IPS DF 4.7 (cell line): ENCODE measurements around the gene MBOAT1.
A peak's percentile ranks its signal among the peaks of the same experiment; 100 is the strongest.

Experiments used
- DNase-seq: peaks from one replicate; pipeline ENCODE4 v3.0.0-alpha.2; 2013; ENCODE audit warnings: low spot score; ENCODE audit errors: extremely low read depth

Gene MBOAT1

DNA sequence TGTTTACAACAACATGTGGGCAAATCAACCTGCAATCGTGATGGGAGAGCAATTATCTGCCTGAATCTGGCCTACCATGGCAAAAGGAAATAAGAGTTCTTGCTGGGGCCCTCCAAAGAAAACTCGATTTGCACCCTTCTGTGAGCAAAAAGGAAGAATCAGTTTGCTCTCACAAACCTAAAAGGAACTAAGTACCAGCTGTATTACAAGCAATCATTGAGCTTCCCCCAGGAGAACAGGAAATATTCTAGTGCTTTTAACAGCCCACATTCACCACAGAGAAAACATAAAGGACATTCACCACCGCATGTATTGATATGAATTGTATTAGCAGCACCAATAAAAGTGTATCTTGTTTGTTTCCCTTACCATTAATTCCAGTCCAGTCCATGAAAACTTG, 75.0 kb downstream of the MBOAT1 start:
- no peak for DNase-seq

DNA sequence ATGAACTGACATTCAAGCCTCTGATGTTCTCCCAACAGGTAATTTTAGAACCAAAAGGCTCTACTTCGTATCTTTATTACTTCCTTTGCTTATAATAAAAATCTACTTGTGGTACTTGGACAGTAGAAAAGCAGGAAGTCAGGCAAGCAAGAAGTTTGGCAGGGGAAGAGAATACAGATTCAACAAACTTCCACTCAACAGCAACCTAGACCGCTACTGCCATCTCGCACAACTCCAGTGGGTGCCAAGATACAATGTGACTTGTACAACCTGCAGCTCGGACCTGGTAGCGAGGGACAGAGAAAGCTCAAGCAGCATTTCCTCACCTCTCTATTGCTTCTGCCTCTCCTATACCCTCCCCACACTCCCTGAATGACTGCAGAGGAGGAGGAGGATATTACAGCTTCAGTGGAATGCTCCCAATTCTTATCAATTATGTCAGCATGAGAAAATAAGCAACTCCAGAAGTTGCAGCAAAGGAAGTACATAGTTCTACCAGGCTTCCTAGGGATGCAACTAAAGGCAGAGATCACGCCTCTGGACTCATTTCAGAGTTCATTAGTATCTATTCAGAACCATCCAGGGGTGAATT, 76.5 kb downstream of the MBOAT1 start:
- DNase-seq = no peak

- no peak for DNase-seq
Observed at GRCh38 chr6:20134613-20135012, 77.7 kb downstream of the MBOAT1 start.

GRCh38 chr6:20129290-20130088, 82.8 kb downstream of the MBOAT1 start:
- DNase-seq = no peak

DNA sequence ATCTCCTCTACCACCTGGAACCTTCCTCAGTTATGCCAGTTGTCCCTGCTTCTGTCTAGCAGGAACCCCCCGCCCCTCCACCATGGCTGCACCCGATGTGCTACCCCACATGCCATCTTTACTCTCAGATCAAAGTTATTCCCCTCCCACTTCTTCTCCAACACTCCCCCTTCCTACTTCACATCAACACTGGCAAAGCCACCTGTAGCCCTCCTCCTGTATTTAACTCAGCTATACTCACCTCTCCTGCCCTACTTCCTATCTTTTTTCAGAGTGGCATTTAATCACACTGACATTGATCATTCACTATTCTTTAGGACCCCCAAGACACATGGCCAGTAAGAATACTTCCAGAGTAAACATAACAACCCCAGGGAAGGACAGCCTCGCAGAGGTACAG, 84.3 kb downstream of the MBOAT1 start:
- DNase-seq = no peak

- peak; percentile 41 for DNase-seq
Observed at GRCh38 chr6:20126789-20127653, 85.2 kb downstream of the MBOAT1 start.

DNA sequence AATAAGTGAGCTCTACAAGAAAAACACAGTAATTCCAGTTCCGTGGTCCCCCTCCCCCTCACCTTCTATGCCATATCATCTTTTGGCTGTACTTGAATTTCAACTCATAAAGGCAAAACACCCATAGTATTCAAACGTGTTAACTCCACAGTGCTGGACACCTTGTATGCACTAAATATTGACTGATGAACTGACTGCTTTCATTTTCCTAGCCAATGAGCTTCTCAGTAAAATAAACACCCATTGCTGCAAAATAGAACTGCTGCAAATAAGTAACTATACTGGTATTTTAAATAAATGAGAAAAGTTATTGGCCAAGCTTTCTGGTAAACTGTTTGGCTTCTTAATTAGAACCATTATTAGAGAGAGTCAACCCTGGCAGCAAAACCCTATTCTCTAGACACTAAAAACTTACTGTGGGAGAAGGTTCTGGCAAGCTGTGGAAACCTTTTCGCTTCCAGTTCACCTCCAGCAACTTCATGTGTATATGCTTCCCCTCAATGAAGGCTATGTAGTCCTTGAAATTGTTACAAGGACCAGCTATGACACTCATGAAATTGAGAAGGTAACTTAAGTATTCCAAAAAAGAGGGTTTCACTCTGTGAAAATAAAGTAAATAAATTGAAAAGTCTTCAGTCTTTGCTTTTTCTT, 86.0 kb downstream of the MBOAT1 start:
- DNase-seq = no peak

GRCh38 chr6:20124545-20124944, 87.7 kb downstream of the MBOAT1 start:
- no peak for DNase-seq

- no peak for DNase-seq
Observed at GRCh38 chr6:20119485-20119884, 92.8 kb downstream of the MBOAT1 start.

- DNase-seq = no peak
Observed at GRCh38 chr6:20118892-20119291, 93.4 kb downstream of the MBOAT1 start.

DNA sequence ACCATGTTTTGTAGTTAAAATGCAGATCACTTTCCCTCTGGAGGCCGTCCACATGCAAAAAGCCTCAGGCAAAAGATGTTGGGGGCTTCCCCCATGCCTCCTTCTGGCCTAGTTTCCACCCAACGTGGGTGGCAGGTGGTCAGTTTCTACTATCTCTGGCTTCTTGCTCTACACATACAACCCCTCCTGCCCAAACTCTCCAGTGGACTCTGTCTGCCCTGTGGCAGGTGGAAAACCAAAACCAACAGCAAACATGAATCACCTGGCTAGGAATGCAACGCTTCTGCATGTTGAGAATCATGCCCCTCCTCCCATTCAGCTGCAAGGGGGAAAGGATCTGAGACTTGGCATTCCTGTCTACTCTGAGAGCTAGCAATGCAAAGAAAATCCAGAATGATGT, 94.8 kb downstream of the MBOAT1 start:
- no peak for DNase-seq

GRCh38 chr6:20116792-20117191, 95.5 kb downstream of the MBOAT1 start:
- DNase-seq = no peak

DNA sequence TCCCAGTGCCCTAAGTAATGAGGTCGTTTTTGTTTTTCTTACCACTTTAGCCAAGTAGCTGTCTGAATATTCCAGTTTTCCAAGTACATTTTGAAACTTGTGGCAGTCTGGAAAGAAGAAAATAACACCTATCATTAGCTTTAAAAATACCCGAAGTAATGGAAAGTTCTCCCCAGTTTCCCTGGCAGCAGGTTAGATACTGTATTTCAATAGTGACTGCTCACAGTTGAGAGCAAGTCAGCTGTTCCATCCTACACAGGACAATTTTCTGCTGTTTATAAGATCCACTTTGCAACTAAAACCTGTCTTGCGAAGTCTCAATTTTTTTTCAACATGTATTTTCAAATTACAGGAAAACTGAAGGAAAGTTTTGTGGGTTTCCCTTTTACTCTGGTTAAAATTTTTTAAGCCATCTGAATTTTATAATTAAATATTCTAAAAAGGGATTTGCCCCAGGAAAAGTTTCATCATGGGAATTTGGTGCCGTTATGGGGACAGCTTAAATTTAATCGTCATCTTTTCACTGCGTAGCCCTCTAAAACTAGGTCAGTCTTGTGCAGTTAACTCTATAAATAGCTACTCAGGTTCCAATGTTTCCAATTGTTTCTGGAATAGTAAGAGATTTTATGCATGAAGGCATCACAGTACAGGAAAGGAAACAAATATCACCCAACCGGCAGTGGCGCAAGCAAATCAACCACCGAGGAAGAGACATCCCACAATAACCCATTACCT, 96.9 kb downstream of the MBOAT1 start:
- no peak for DNase-seq

- no peak for DNase-seq
Observed at GRCh38 chr6:20113649-20114224, 98.5 kb downstream of the MBOAT1 start.

- no peak for DNase-seq
Observed at GRCh38 chr6:20112841-20113240, 99.4 kb downstream of the MBOAT1 start.

DNA sequence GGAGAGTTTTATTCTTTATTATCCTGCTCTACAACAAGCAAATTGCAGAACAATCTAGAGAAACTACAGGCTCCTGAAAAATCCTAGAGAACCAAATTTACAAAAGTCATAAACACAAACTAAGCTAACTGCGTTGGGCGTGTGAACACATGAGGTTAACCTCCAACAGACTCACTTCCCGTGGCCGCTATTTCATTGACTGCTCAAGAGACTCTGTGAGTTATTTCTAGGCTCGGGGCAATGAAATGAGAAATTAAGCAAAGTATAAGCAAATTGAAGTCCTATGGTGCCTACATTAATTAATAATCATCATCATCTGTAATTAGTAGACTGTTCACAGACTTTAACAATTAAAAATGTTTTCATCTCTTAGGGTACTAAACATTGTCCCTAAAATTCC, 100.0 kb downstream of the MBOAT1 start:
- DNase-seq = no peak

DNA sequence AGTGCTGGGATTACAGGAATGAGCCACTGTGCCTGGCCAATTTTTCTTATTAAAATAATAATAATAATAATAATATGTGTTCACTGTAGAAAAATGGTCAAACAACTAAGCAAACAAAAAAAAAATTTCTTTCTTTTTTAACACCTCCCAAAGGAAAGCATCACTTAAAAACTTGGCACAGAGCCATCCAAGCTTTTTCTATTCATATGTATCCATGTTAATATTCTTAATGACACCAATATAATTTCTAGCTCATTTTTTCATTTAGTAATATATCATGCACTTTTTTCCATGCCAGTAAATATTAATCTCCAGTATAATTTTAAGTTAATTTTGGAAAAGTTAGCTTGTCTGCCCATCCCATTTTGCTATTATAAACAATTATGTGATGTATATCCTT, 101.8 kb downstream of the MBOAT1 start:
- no peak for DNase-seq

DNA sequence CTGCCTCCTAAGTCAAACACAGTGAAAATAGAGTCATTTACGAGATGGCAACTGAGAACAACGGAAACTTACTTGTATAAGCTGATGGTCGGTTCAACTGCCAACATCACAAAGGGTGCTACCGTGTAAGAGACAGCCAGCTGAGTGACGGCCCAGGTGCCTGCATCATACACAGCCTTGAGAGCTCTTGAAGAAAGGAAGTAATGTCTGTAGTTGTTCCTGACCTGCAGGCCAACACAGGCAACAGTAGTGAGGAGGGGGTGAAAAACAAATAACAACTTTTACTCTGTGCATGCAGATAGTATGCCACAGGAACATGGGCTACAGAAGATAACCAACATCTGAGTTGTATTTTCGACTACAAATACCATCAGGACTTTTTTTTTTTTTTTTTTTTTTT, 102.7 kb downstream of the MBOAT1 start:
- no peak for DNase-seq

GRCh38 chr6:20105838-20106237, 106.4 kb downstream of the MBOAT1 start:
- DNase-seq = no peak

- no peak for DNase-seq
Observed at GRCh38 chr6:20104696-20105095, 107.6 kb downstream of the MBOAT1 start.
